HG02870 (cell line): ENCODE results near the gene RHCG.

Experiments used
- ATAC-seq: cut with Tn5 transposase; IDR thresholded peaks from one replicate; pipeline ENCODE4 v1.9.1; 2021; ENCODE audit warnings: mild to moderate bottlenecking, moderate library complexity; ENCODE audit not compliant: unreplicated experiment

The RHCG gene

GRCh38 chr15:89496155-89497098 is at the start of gene RHCG:
TSS of gene RHCG (minus strand) at chr15:89496583. CDS start at chr15:89496544, 39 bp downstream.
- no peak for ATAC-seq

GRCh38 chr15:89543389-89543788 is 47.0 kb upstream of the RHCG start:
- ATAC-seq: no peak

GRCh38 chr15:89542369-89542768 is 46.0 kb upstream of the RHCG start:
- no peak for ATAC-seq

- no peak for ATAC-seq
These were observed 42.6 kb upstream of the RHCG start for GRCh38 chr15:89539027-89539426.

GRCh38 chr15:89533861-89534544 is 37.6 kb upstream of the RHCG start:
- ATAC-seq: no peak

- ATAC-seq: no peak
These were observed 35.6 kb upstream of the RHCG start for GRCh38 chr15:89531796-89532537.

- no peak for ATAC-seq
These were observed 34.6 kb upstream of the RHCG start for GRCh38 chr15:89530976-89531375.

GRCh38 chr15:89528757-89529352 is 32.5 kb upstream of the RHCG start:
- ATAC-seq: no peak

GRCh38 chr15:89526601-89527441 is 30.4 kb upstream of the RHCG start:
- ATAC-seq: no peak

- no peak for ATAC-seq
These were observed 29.8 kb upstream of the RHCG start for GRCh38 chr15:89526181-89526580.

GRCh38 chr15:89524184-89524583 is 27.8 kb upstream of the RHCG start:
- ATAC-seq: peak; percentile 45

GRCh38 chr15:89523101-89523500 is 26.7 kb upstream of the RHCG start:
- ATAC-seq: no peak

GRCh38 chr15:89521605-89522004 is 25.2 kb upstream of the RHCG start:
- no peak for ATAC-seq

- no peak for ATAC-seq
These were observed 19.1 kb upstream of the RHCG start for GRCh38 chr15:89515477-89515876.

GRCh38 chr15:89514596-89515406 is 18.4 kb upstream of the RHCG start:
- ATAC-seq: no peak

GRCh38 chr15:89514186-89514585 is 17.8 kb upstream of the RHCG start:
- no peak for ATAC-seq

- no peak for ATAC-seq
These were observed 16.9 kb upstream of the RHCG start for GRCh38 chr15:89513284-89513683.

- ATAC-seq: no peak
These were observed 16.2 kb upstream of the RHCG start for GRCh38 chr15:89512631-89513030.

- no peak for ATAC-seq
These were observed 9.8 kb upstream of the RHCG start for GRCh38 chr15:89506026-89506686.
